AG09309 (cell line): ENCODE measurements around the gene PZP.

Source experiments
- DNase-seq: peaks from one replicate; pipeline ENCODE4 v3.0.0-alpha.2; 2010; ENCODE audit warnings: low read depth
- H3K4me3 ChIP-seq: 2 replicates; pipeline ENCODE4 v1.5.1; 2011; ENCODE audit warnings: mild to moderate bottlenecking, low read depth, low read length, moderate library complexity; ENCODE audit not compliant: control insufficient read depth
- TF ChIP-seq, protein P1 (sequence below): IDR thresholded peaks from 2 replicates; pipeline ENCODE4 v1.5.1; 2011; ENCODE audit warnings: mild to moderate bottlenecking, low read depth, low read length, inconsistent platforms; ENCODE audit not compliant: insufficient read depth, control insufficient read depth; ENCODE audit errors: missing control alignments

The PZP gene

DNA sequence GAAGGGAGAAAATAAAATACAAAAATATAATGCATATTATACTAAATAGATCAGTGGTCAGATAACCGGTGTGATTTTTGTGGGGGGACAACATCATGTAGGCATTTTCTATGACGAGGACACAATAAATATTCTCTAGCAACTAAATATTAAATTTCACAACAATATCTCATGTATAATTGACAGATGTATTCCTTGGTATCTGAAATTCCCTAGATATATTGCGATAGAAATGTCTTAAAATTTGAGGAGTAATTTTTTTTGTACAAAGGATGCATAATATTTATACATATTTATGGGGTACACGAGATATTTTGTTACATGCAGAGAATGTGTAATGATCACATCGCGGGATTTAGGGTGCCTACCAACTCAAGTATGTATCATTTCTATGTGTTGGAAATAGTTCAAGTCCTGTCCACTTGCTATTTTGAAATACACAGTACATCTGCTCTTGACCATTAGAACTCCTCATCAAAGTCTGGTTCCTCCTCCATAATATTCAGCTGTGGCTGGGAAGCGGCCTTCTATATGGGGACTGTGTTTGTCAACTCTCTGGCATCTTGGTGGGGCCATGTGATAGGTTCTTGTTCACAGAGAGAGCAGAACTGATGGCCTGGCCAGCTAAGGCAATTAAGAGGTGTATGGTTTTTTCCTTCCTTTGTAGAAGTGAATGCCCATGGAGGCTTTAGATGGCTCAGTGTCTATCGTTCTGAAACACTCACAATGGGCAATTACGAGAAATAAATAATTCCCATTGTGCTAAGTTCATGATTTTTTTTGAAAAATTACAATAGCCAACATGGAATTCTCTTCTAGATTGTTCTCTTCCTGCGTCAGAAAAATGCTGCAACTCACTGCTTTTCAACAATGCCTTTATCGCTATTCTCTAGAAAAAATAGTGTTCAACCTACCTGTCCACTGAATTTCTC lies 101.3 kb downstream of the PZP start:
- H3K4me3 ChIP-seq: no peak overlapping the region
- no peak for DNase-seq
- TF ChIP-seq, protein P1, sequence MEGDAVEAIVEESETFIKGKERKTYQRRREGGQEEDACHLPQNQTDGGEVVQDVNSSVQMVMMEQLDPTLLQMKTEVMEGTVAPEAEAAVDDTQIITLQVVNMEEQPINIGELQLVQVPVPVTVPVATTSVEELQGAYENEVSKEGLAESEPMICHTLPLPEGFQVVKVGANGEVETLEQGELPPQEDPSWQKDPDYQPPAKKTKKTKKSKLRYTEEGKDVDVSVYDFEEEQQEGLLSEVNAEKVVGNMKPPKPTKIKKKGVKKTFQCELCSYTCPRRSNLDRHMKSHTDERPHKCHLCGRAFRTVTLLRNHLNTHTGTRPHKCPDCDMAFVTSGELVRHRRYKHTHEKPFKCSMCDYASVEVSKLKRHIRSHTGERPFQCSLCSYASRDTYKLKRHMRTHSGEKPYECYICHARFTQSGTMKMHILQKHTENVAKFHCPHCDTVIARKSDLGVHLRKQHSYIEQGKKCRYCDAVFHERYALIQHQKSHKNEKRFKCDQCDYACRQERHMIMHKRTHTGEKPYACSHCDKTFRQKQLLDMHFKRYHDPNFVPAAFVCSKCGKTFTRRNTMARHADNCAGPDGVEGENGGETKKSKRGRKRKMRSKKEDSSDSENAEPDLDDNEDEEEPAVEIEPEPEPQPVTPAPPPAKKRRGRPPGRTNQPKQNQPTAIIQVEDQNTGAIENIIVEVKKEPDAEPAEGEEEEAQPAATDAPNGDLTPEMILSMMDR: no peak

DNA sequence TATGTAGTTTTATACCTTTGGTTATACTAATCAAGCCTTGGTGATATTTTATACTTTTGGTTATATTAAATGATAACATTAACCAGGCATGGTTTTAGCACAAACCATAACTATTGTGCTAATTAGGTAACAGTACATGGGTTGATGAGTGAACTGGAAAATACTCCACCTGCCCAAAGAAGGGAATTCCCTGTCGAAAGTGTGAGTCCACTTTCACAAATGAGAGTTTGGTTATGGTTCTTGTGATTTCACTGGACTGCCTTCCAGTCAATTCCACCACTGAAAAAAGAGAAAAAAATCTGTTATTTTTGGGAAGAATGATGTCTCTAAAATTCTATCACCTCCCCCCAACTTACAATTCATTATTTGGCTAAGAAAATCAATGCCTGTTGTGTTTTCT lies 102.1 kb downstream of the PZP start:
- H3K4me3 ChIP-seq: no peak overlapping the region
- TF ChIP-seq, protein P1: no peak
- no peak for DNase-seq

DNA sequence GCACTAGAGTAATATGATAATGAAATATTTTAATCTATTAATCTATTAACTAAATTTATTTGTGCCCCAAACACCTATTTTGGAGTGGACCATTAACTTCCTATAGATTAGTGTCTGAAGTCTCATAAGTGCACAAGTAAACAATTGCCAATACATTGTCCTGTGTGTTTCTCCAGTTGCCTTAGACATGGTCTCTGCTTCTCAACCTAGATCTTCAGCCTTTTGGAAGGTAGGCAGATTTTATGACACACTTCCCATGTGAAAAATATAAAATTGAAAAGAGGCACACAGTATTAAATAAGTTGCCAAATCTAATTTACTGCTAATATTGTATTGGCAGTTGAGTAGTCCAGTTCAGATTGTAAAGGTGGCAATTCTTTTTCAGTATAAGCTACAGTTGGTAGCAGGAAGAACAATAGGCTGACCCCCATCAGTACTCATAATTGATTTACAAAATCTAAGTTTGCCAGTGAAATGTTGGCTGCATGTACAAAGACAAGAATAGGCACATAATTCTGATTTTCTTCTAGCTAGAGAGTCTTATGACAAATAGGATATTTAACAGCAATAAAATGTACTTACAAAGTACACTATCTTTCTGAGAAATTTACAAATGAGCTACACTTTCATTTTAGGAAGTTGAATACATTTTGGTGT lies 103.3 kb downstream of the PZP start:
- no peak for DNase-seq
- TF ChIP-seq, protein P1: no peak
- no peak overlapping the region for H3K4me3 ChIP-seq

DNA sequence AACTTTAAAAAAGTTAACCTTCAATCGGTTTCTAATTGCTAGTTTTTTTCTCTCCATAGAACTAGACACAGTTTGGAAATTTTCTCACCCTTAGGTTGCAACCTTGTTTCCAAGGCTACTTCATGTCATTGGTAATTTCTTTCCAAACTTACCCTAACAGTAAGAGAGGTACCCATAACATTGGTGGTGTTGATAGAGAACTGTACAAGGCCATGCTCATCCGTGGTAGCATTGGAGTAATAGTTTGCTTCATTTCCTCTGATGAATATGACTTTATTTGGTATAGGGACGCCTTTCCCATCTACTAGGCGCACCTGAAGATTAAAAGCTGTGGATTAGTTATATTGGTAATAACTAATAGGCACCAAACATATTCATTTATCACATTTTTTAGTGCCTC lies 104.1 kb downstream of the PZP start:
- no peak for DNase-seq
- no peak overlapping the region for H3K4me3 ChIP-seq
- TF ChIP-seq, protein P1: no peak

DNA sequence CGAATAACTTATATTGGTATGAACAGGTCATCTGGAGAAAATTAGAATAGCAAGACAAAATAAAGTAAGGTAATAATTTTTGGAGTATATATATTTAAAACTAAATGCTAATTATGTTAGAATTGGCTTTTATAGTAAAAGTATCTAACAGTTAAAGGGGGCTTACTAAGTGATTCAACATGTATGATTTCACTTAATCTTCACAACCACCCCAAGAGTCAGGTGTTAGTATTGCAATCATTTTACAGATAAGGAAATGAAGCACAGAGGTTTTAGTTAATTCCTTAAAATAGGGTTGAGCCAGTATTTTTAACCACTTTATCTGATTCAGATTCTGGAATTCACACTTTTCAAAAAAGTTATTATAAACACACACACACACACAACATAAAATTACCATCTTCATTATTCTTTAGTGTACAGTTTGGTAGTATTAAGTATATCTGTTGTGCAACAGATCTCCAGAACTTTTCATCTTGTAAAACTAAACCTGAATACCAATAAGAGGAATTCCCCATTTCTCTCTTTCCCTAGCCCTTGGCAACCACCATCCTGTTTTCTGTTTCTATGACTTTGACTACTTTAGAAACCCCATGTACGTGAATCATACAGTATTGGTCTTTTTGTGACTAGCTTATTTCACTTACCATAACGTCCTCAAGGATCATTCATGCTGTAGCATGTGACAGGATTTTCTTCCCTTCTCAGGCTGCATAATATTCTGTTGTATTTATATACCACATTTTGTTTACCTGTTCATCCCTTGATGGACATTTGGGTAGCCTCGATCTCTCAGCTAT lies 104.9 kb downstream of the PZP start:
- DNase-seq: no peak
- TF ChIP-seq, protein P1: no peak
- H3K4me3 ChIP-seq: no peak overlapping the region

DNA sequence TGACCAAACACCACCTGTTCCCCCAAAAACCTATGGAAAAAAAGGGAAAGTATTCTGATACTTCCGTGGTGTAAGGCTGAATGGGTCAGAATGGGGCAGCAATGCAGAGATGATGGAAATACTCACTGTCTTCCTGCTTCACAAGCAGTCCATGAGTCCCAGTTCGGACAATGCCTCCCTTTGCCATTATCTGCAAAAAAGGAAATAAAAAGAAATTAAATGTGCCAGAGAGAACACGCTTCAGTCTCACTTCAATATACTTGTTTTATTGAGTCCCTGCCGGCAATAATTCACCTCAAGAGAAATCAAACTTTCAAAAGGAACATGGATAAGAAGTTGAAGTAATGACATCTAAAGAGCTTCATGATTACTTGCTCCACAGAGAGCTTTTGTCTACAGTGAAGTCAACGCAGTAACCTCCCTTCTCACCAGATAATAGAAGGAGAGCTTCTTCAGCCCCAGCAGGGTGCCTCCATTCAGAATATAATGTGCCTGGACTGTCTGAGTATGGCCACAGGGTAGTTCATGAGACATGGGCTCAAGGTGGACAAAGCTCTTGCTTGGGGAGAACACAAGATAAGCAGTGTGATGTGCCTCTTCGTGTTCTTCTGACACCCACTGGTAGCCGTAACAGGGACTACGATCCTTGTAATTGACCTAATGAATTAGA lies 107.0 kb downstream of the PZP start:
- TF ChIP-seq, protein P1: no peak
- no peak overlapping the region for H3K4me3 ChIP-seq
- no peak for DNase-seq
